HS-27A (cell line): ENCODE measurements around the gene YARS1.
A peak's percentile ranks its signal among the peaks of the same experiment; 100 is the strongest.

Source experiments
- DNase-seq: peaks from one replicate; pipeline ENCODE4 v3.0.0-alpha.2; 2012; ENCODE audit warnings: low read depth, missing footprints

Gene YARS1

GRCh38 chr1:32763221-32763620 is 53.9 kb downstream of the YARS1 start:
- DNase-seq = no peak

- no peak for DNase-seq
Measured at GRCh38 chr1:32761936-32762335, 55.2 kb downstream of the YARS1 start.

GRCh38 chr1:32761253-32761877 is 55.8 kb downstream of the YARS1 start:
- DNase-seq = peak; percentile 64

- DNase-seq = peak; percentile 73
Measured at GRCh38 chr1:32759997-32760623, 57.0 kb downstream of the YARS1 start.

GRCh38 chr1:32759521-32759981 is 57.6 kb downstream of the YARS1 start:
- no peak for DNase-seq

GRCh38 chr1:32758795-32759430 is 58.2 kb downstream of the YARS1 start:
- no peak for DNase-seq

GRCh38 chr1:32758177-32758794 is 58.9 kb downstream of the YARS1 start:
- no peak for DNase-seq

- no peak for DNase-seq
Measured at GRCh38 chr1:32757213-32757895, 59.8 kb downstream of the YARS1 start.

GRCh38 chr1:32755810-32756159 is 61.4 kb downstream of the YARS1 start:
- no peak for DNase-seq

GRCh38 chr1:32755098-32755809 is 61.9 kb downstream of the YARS1 start:
- DNase-seq = no peak

GRCh38 chr1:32754317-32755097 is 62.7 kb downstream of the YARS1 start:
- DNase-seq = no peak

- no peak for DNase-seq
Measured at GRCh38 chr1:32753532-32754316, 63.4 kb downstream of the YARS1 start.

GRCh38 chr1:32749771-32750170 is 67.4 kb downstream of the YARS1 start:
- no peak for DNase-seq

- DNase-seq = no peak
Measured at GRCh38 chr1:32749332-32749731, 67.8 kb downstream of the YARS1 start.

GRCh38 chr1:32748926-32749325 is 68.2 kb downstream of the YARS1 start:
- no peak for DNase-seq

- no peak for DNase-seq
Measured at GRCh38 chr1:32748348-32748747, 68.8 kb downstream of the YARS1 start.

GRCh38 chr1:32746130-32746529 is 71.0 kb downstream of the YARS1 start:
- DNase-seq = no peak

GRCh38 chr1:32744071-32744425 is 73.1 kb downstream of the YARS1 start:
- no peak for DNase-seq

GRCh38 chr1:32743380-32744070 is 73.6 kb downstream of the YARS1 start:
- DNase-seq = no peak

GRCh38 chr1:32742956-32743355 is 74.2 kb downstream of the YARS1 start:
- no peak for DNase-seq
